GM19240 (cell line): ENCODE results near the gene NEK11.
"Not testable (repeated sequence)": the region's sequence is repeated elsewhere in the genome, so short reads cannot be mapped to it uniquely, and the experiment has no call there.

Experiments
- DNase-seq: peaks from one replicate; pipeline ENCODE4 v3.0.0; 2011; ENCODE audit warnings: low spot score; ENCODE audit not compliant: insufficient read length

Gene NEK11

GRCh38 chr3:131356006-131356595, 329.4 kb downstream of the NEK11 start:
- no peak for DNase-seq

- DNase-seq: no peak
Observed at GRCh38 chr3:131357275-131357674, 330.6 kb downstream of the NEK11 start.

- no peak for DNase-seq
Observed at GRCh38 chr3:131360191-131360755, 333.6 kb downstream of the NEK11 start.

GRCh38 chr3:131361066-131361463, 334.4 kb downstream of the NEK11 start:
- DNase-seq: not testable (repeated sequence)

- no peak for DNase-seq
Observed at GRCh38 chr3:131361464-131362421, 335.1 kb downstream of the NEK11 start.

- DNase-seq: no peak
Observed at GRCh38 chr3:131363275-131363674, 336.6 kb downstream of the NEK11 start.

GRCh38 chr3:131370935-131371687, 344.4 kb downstream of the NEK11 start:
- no peak for DNase-seq

GRCh38 chr3:131371688-131372066, 345.0 kb downstream of the NEK11 start:
- no peak for DNase-seq

- DNase-seq: no peak
Observed at GRCh38 chr3:131374741-131375140, 348.1 kb downstream of the NEK11 start.

- not testable (repeated sequence) for DNase-seq
Observed at GRCh38 chr3:131380821-131381444, 354.3 kb downstream of the NEK11 start.

GRCh38 chr3:131381445-131382291, 355.0 kb downstream of the NEK11 start, which contains the start of gene NUDT16:
Gene NUDT16, plus strand, starts transcription at chr3:131381774. Its CDS starts 31 bp downstream, at chr3:131381805.
- DNase-seq: peak; percentile 90

- no peak for DNase-seq
Observed at GRCh38 chr3:131386429-131387165, 359.9 kb downstream of the NEK11 start.

GRCh38 chr3:131387796-131388489, 361.3 kb downstream of the NEK11 start:
- no peak for DNase-seq

- DNase-seq: no peak
Observed at GRCh38 chr3:131388490-131388799, 361.8 kb downstream of the NEK11 start.

GRCh38 chr3:131390331-131390730, 363.7 kb downstream of the NEK11 start:
- no peak for DNase-seq

- no peak for DNase-seq
Observed at GRCh38 chr3:131393051-131393450, 366.4 kb downstream of the NEK11 start.

- DNase-seq: no peak
Observed at GRCh38 chr3:131393868-131394267, 367.2 kb downstream of the NEK11 start.

GRCh38 chr3:131394400-131394799, 367.7 kb downstream of the NEK11 start:
- DNase-seq: no peak

GRCh38 chr3:131396170-131396569, 369.5 kb downstream of the NEK11 start:
- DNase-seq: no peak
